Measurements from ENCODE around the gene PLA2G4A. TPM values are rescaled to one million over a fixed set of nuclear protein-coding genes. Genes with fewer than 3 reads are reported as not detected.

The PLA2G4A gene
- total and polyA plus RNA-seq, 5 experiments from 2014 or later: 0.13 TPM; not detected in 4

DNA sequence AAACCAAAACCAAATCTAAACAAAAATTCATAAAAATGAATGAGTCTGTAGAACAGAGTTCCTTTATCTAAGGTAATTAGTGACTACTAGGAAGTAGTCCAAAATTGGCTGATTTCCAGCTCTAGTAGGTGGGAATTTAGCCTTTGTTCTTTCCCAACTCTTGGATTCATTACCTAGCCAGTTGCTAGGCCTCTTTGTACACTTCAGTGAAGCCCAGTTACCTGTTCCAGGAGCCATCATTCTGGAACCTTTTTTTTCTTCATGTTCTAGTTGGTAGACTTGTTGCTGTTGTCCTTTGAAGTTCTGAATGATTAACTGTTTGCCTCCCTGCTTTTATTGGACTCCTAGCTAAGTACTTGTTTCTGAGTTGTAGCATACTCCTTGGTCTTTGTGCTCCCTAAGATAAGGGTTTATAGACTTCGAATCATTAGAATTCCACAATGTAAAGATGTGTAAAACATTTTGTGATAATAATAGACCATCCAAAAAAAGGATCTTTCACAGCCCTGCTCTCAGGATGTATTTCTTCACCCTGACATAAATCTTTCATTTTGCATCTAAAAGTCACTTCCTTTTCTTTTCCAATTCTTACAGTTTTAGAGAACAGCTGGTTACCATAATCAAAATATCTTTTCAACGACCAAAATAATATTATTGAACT is 9.8 kb downstream of the PLA2G4A start:
- Mint-ChIP-seq H3K4me1 (peaks cover 0 to 6% (median 0%) of the 10 kb centered on the region in 4 donors), H3K27me3 (peaks cover 0 to 10% (median 0%) of the 10 kb centered on the region in 5 donors), H3K27ac (no peak overlapping the region), H3K36me3 (no peaks in the 10 kb centered on the region), H3K4me3 (no peak overlapping the region), H3K9me3 (peaks cover 0 to 4% (median 0%) of the 10 kb centered on the region in 9 donors)
- DNase-seq: no peak
- POLR2A ChIA-PET: no interaction called here
- ATAC-seq: no peak

DNA sequence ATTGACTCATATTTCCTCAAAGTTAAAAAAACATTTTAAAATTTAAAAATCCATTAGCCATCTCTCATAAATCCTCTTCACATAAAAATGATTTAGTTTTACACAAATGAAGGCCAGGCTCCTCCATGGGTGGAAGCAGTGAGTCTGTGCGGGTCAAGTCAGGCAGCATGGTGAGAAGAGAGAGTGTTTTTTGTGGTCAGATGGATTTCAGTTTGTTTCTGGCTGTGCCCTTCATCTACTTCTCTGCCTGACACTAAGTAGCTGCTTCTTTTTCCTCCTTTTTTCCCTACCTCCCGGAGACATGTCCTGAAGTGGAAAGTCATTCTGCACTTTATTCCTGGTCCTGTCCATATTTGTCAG is 10.3 kb downstream of the PLA2G4A start:
- Mint-ChIP-seq H3K27me3 (peaks cover 0 to 5% (median 0%) of the 10 kb centered on the region in 5 donors), H3K36me3 (no peaks in the 10 kb centered on the region), H3K4me3 (no peak overlapping the region), H3K9me3 (peaks cover 0 to 4% (median 0%) of the 10 kb centered on the region in 9 donors), H3K27ac (no peak overlapping the region), H3K4me1 (peaks cover 0 to 6% (median 0%) of the 10 kb centered on the region in 4 donors)
- POLR2A ChIA-PET: no interaction called here
- ATAC-seq (no peak), DNase-seq (no peak)

DNA sequence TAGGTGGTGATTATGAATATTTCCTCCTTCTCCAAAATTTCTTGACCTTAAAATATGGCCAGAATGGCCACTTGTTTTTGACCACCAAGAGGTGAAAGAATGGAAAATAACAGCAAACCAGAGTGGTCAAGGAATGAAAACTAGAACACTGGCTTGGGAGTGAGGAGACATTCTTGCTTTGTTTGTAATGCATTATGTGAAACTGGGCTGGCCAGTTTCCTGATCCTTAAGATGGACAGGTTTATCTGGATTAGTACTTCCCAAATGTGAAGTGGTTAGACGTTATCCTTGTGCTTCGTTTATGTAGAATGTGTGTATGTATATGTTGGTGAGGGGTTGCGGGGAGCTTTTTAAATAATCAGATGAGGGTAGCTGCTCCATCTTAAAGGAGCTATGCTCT is 12.8 kb downstream of the PLA2G4A start:
- POLR2A ChIA-PET: no interaction called here
- Mint-ChIP-seq H3K4me1 (peaks cover 0 to 6% (median 0%) of the 10 kb centered on the region in 4 donors), H3K27me3 (peaks cover 0 to 9% (median 3%) of the 10 kb centered on the region in 5 donors), H3K27ac (no peak overlapping the region), H3K4me3 (no peak overlapping the region), H3K9me3 (peaks cover 0 to 4% (median 0%) of the 10 kb centered on the region in 9 donors), H3K36me3 (no peaks in the 10 kb centered on the region)
- ATAC-seq (no peak), DNase-seq (no peak)

- H3K9me3 Mint-ChIP-seq: no peaks in the 10 kb centered on the region
- no peaks in the 10 kb centered on the region for H3K36me3 Mint-ChIP-seq
- POLR2A ChIA-PET: no interaction called here
- no peak overlapping the region for H3K4me3 Mint-ChIP-seq
- DNase-seq (no peak), ATAC-seq (no peak)
- no peak overlapping the region for H3K27ac Mint-ChIP-seq
- H3K27me3 Mint-ChIP-seq: peaks cover 0 to 10% (median 0%) of the 10 kb centered on the region in 5 donors
- H3K4me1 Mint-ChIP-seq: peaks cover 0 to 6% (median 0%) of the 10 kb centered on the region in 4 donors
Measured at GRCh38 chr1:186842547-186842946, 13.8 kb downstream of the PLA2G4A start.

- no peak for ATAC-seq
- Mint-ChIP-seq H3K36me3 (no peaks in the 10 kb centered on the region), H3K4me1 (peaks cover 0 to 3% (median 0%) of the 10 kb centered on the region in 4 donors), H3K27me3 (peaks cover 0 to 14% (median 0%) of the 10 kb centered on the region in 5 donors), H3K27ac (no peak overlapping the region), H3K9me3 (no peaks in the 10 kb centered on the region), H3K4me3 (no peak overlapping the region)
- POLR2A ChIA-PET: no interaction called here
- DNase-seq: no peak
Measured at GRCh38 chr1:186843226-186843625, 14.5 kb downstream of the PLA2G4A start.

DNA sequence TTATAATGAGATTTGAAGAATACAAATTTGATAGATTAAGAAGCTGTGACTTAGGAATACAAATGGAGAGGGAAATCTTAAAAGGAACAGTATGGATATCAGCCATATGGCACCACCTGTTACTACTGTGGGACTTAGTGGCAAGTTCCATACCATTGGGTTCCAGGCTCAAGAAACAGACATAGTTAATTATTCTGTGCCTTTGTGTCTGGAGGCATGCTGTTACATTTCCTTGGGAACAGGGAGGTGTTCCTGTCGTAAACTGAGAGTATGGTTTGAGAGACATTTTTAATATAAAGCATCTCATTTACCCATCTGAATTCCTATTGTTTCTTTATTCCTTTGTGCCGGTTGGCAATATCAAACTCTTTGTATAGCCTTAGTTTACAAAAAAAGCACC is 15.2 kb downstream of the PLA2G4A start:
- DNase-seq: no peak
- POLR2A ChIA-PET: no interaction called here
- Mint-ChIP-seq H3K36me3 (no peaks in the 10 kb centered on the region), H3K27me3 (peaks cover 0 to 18% (median 0%) of the 10 kb centered on the region in 5 donors), H3K4me3 (no peak overlapping the region), H3K4me1 (no peaks in the 10 kb centered on the region), H3K9me3 (no peaks in the 10 kb centered on the region), H3K27ac (no peak overlapping the region)
- no peak for ATAC-seq

GRCh38 chr1:186845576-186846210 is 16.9 kb downstream of the PLA2G4A start:
- H3K4me3 Mint-ChIP-seq: no peak overlapping the region
- no peaks in the 10 kb centered on the region for H3K9me3 Mint-ChIP-seq
- POLR2A ChIA-PET: no interaction called here
- peaks cover 0 to 23% (median 0%) of the 10 kb centered on the region in 5 donors for H3K27me3 Mint-ChIP-seq
- H3K36me3 Mint-ChIP-seq: no peaks in the 10 kb centered on the region
- ATAC-seq (no peak), DNase-seq (no peak)
- H3K27ac Mint-ChIP-seq: no peak overlapping the region
- H3K4me1 Mint-ChIP-seq: no peaks in the 10 kb centered on the region

DNA sequence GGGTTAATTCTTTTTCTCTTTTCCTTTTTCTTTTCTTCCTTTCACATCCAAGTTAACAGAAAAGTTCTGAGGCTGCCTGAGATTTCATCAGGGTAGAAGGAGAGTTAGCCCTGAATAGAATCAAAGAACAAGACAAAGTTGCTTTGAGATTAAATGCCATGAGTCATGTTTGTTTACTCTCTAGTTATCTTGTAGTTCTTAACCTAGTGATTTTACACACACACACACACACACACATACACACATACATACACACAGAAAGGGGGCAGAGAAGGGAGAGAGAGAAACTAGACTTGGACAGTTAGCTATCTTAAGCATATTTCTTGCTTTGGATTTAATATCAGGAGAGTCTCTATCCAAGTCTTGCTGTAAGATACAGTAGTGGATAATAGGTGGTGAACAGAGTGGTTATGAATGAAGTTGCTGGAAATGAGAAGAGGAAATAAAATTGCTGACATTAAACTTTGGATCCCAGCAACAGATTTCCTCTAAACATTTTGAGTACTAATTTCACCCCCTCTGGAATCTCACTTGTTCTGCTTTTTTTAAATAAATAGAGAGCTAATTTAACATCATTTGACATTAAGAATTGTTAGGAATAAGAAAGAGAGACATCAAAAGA is 19.9 kb downstream of the PLA2G4A start:
- DNase-seq (no peak), ATAC-seq (no peak)
- POLR2A ChIA-PET: no interaction called here
- Mint-ChIP-seq H3K9me3 (no peaks in the 10 kb centered on the region), H3K4me3 (no peak overlapping the region), H3K27ac (no peak overlapping the region), H3K36me3 (no peaks in the 10 kb centered on the region), H3K4me1 (no peaks in the 10 kb centered on the region), H3K27me3 (peaks cover 0 to 23% (median 0%) of the 10 kb centered on the region in 5 donors)

DNA sequence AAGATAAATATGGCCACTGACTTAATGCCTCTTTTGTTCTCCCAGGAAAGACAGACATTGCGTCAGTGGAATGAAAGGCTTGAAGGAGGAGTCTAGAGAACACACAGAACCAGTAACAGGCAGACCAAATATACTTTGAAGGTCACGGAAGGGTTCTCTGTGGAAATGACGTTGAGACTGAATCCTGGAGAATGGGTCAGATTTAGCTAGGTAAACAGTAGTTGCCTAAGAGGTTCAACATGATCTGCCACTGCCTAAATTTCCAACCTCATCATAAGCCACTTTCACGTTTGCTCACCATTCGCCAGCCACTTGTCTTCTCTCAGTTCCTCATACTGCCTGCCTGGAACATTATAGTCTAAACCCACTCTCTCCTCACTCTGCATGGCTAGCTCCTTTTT is 20.5 kb downstream of the PLA2G4A start:
- Mint-ChIP-seq H3K27ac (no peak overlapping the region), H3K27me3 (peaks cover 0 to 23% (median 0%) of the 10 kb centered on the region in 5 donors), H3K4me3 (no peak overlapping the region), H3K36me3 (no peaks in the 10 kb centered on the region), H3K9me3 (no peaks in the 10 kb centered on the region), H3K4me1 (no peaks in the 10 kb centered on the region)
- DNase-seq: no peak
- ATAC-seq: no peak
- POLR2A ChIA-PET: no interaction called here

DNA sequence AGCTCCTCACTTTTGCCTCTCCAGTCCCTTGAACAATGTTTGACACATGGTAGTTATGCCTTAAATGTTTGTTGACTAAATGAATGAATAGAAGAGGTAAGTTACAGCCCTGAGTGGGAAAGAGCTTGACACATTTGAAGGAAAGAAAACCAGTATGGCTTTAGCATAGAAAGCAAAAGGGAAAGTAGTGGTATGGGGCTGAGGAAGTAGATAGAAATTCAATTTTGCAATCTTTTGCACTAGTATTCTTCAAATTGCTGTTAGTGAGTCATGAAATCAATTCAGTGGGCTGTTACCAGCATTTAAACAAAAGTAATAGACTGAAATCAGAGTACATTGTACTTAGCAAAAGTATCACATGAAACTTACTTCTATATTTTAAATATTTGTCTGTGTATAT is 21.1 kb downstream of the PLA2G4A start:
- Mint-ChIP-seq H3K4me1 (no peaks in the 10 kb centered on the region), H3K27ac (no peak overlapping the region), H3K9me3 (no peaks in the 10 kb centered on the region), H3K27me3 (peaks cover 0 to 23% (median 0%) of the 10 kb centered on the region in 5 donors), H3K4me3 (no peak overlapping the region), H3K36me3 (no peaks in the 10 kb centered on the region)
- POLR2A ChIA-PET: no interaction called here
- ATAC-seq (no peak), DNase-seq (no peak)

- H3K27me3 Mint-ChIP-seq: peaks cover 0 to 5% (median 0%) of the 10 kb centered on the region in 5 donors
- no peak overlapping the region for H3K27ac Mint-ChIP-seq
- H3K4me1 Mint-ChIP-seq: no peaks in the 10 kb centered on the region
- H3K9me3 Mint-ChIP-seq: peaks cover 0 to 9% (median 0%) of the 10 kb centered on the region in 9 donors
- H3K36me3 Mint-ChIP-seq: no peaks in the 10 kb centered on the region
- DNase-seq: no peak
- POLR2A ChIA-PET: no interaction called here
- ATAC-seq: no peak
- H3K4me3 Mint-ChIP-seq: no peak overlapping the region
Measured at GRCh38 chr1:186854102-186854501, 25.4 kb downstream of the PLA2G4A start.

DNA sequence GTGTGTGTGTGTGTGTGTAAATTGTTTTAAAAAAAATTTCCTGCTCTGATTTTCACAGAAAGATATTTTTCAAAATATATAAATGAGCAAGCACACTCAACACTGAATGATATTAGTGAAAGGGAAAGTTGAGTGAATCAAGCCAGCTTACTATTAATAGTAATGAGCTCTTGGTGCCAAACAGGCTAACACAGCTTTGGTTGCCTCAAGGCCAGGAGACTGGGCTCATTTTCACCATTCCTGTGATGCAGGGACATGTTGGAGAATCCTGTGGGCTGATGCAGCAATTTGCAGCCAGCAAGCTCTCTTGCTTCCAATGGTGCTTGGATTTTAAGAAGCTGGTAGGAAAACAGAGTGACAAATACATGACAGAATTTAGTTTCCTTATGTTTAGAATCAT is 30.2 kb downstream of the PLA2G4A start:
- POLR2A ChIA-PET: no interaction called here
- H3K4me3 Mint-ChIP-seq: no peak overlapping the region
- H3K36me3 Mint-ChIP-seq: no peaks in the 10 kb centered on the region
- H3K27ac Mint-ChIP-seq: no peak overlapping the region
- no peaks in the 10 kb centered on the region for H3K4me1 Mint-ChIP-seq
- DNase-seq: no peak
- ATAC-seq: no peak
- peaks cover 0 to 9% (median 0%) of the 10 kb centered on the region in 9 donors for H3K9me3 Mint-ChIP-seq
- peaks cover 0 to 2% (median 0%) of the 10 kb centered on the region in 5 donors for H3K27me3 Mint-ChIP-seq

DNA sequence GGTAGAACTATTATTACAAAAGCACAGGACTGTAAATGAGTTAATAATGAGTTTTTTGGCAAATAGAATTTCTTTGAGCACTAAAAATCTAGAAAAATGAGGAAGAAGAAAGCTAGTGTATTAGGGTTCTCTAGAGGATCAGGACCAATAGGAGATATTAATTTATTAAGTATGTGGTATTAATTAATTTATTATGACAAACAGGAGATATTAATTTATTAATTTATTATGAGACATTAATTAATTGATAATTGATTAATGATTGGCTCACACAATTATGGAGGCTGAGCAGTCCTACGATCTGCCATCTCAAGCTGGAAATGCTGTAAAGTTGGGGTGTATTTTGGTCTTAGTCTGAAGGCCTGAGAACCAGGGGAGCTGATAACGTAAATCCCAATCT is 31.2 kb downstream of the PLA2G4A start:
- ATAC-seq (no peak), DNase-seq (no peak)
- Mint-ChIP-seq H3K27me3 (peaks cover 0 to 4% (median 0%) of the 10 kb centered on the region in 5 donors), H3K9me3 (peaks cover 0 to 9% (median 0%) of the 10 kb centered on the region in 9 donors), H3K27ac (no peak overlapping the region), H3K36me3 (no peaks in the 10 kb centered on the region), H3K4me1 (no peaks in the 10 kb centered on the region), H3K4me3 (no peak overlapping the region)
- POLR2A ChIA-PET: no interaction called here

Data from naive thymus-derived CD8-positive, alpha-beta T cell (primary cell).